GM18867 (cell line): Measurements from ENCODE around the gene TYR.
"Not testable (repeated sequence)": the region's sequence is repeated elsewhere in the genome, so short reads cannot be mapped to it uniquely, and the experiment has no call there.

Experiments
- ATAC-seq: cut with Tn5 transposase; IDR thresholded peaks from one replicate; pipeline ENCODE4 v1.9.1; 2021; ENCODE audit warnings: mild to moderate bottlenecking, moderate library complexity; ENCODE audit not compliant: unreplicated experiment

The TYR gene

DNA sequence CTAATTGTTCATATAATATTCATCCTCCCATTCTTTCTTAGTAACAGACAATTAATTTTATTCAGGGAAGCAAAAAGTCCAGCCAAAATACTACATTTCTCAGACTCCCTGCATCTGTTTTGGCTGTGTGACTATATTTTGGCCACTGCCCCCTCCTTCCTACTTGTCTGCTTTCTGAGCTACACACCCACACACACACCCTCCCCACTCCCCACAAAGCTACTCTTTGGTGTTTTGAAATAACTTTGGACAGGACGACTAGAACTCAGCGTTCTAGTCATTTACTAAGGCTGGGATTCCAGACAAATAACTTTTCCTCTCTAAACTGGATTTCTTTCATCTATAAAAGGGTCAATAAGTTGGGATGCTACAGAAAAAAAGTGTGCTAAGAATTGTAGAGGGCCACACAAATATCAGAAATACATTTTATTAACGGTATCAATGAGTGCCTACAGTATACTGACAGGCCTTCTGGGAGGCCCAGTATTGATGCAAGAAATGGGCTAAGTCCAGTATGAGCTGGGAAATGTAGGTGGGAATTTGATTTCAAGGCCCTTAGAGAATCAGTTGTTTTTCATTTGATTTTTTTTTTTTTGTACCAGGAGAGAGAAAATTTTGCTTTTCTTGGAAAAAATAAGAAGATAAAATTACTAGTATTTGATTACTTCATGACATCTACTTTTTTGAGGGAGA lies 165.4 kb downstream of the TYR start:
- not testable (repeated sequence) for ATAC-seq
